Astrocyte (in vitro differentiated cells and primary cell): ENCODE data around the gene PROM1.

Source experiments
- CTCF ChIP-seq: IDR thresholded peaks from 2 replicates; pipeline ENCODE4 v1.5.1; 2011; ENCODE audit warnings: low read depth, mild to moderate bottlenecking, inconsistent platforms, low read length, moderate library complexity; ENCODE audit not compliant: insufficient read depth
- EZH2 ChIP-seq: IDR thresholded peaks from 2 replicates; pipeline ENCODE4 v1.6.1; 2012; ENCODE audit warnings: mild to moderate bottlenecking, low read length, inconsistent platforms; ENCODE audit not compliant: insufficient read depth

GRCh38 chr4:15928883-15929282 is 154.9 kb downstream of the PROM1 start:
- TF ChIP-seq CTCF (no peak), EZH2 (no peak)
